MM.1S (cell line): ENCODE results near the gene UBAC2.

Experiments
- EZH2phosphoT487 ChIP-seq: fragments of 300-600 bp; sonication (generic); IDR thresholded peaks from 2 replicates; pipeline ENCODE4 v1.6.1; 2018; ENCODE audit warnings: antibody characterized with exemption, low read length
- TF ChIP-seq, protein P1 (sequence below): fragments of 300-600 bp; sonication (generic); IDR thresholded peaks from 2 replicates; pipeline ENCODE4 v1.5.1; 2016; ENCODE audit warnings: antibody characterized with exemption, low read length, mixed read lengths

DNA sequence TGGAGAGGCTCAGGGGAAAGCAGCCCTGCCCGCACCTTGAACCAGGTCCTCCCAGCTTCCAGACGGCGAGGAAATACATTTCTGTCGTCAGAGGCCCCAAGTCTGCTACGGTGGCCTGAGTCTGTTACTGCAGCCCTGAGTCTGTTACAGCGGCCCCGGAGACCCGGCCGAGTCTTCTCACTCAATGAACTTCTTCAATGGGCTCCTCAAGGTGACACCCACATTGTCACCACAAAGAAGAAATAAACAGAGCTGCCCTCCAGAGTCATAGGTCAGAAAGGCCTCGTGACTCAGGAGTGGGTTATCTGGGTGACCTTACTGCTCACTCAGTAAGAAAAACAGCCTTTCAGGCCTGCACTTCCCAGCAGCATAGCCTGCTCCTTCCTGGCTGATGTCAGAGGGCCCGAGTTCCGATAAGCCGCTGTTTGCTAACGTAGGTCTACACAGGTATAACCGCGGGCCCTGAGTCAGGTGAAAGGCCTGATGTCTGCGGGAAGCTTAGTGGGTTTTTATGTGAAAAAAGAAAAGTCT, 233.7 kb downstream of the UBAC2 start:
- TF ChIP-seq, protein P1, sequence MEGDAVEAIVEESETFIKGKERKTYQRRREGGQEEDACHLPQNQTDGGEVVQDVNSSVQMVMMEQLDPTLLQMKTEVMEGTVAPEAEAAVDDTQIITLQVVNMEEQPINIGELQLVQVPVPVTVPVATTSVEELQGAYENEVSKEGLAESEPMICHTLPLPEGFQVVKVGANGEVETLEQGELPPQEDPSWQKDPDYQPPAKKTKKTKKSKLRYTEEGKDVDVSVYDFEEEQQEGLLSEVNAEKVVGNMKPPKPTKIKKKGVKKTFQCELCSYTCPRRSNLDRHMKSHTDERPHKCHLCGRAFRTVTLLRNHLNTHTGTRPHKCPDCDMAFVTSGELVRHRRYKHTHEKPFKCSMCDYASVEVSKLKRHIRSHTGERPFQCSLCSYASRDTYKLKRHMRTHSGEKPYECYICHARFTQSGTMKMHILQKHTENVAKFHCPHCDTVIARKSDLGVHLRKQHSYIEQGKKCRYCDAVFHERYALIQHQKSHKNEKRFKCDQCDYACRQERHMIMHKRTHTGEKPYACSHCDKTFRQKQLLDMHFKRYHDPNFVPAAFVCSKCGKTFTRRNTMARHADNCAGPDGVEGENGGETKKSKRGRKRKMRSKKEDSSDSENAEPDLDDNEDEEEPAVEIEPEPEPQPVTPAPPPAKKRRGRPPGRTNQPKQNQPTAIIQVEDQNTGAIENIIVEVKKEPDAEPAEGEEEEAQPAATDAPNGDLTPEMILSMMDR: no peak
- no peak for TF ChIP-seq EZH2phosphoT487
